HG02610 (cell line): ENCODE data around the gene PTGER1.

Source experiments
- ATAC-seq: cut with Tn5 transposase; IDR thresholded peaks from one replicate; pipeline ENCODE4 v1.9.1; 2021; ENCODE audit warnings: mild to moderate bottlenecking, moderate library complexity; ENCODE audit not compliant: unreplicated experiment

Gene PTGER1

GRCh38 chr19:14503285-14503684 is 28.1 kb upstream of the PTGER1 start:
- ATAC-seq, result no peak

- ATAC-seq, result no peak
Observed at GRCh38 chr19:14502334-14503092, 27.4 kb upstream of the PTGER1 start.

GRCh38 chr19:14497228-14497921 is 22.2 kb upstream of the PTGER1 start:
- no peak for ATAC-seq

- no peak for ATAC-seq
Observed at GRCh38 chr19:14496834-14497227, 21.7 kb upstream of the PTGER1 start.

GRCh38 chr19:14496029-14496833 is 21.1 kb upstream of the PTGER1 start, which contains the start of gene GIPC1:
GIPC1 (minus strand) TSS chr19:14496127; CDS start chr19:14482976, 13,151 bp downstream.
- ATAC-seq, result peak; percentile 75

GRCh38 chr19:14495672-14496028 is 20.5 kb upstream of the PTGER1 start:
- no peak for ATAC-seq

- no peak for ATAC-seq
Observed at GRCh38 chr19:14494910-14495671, 19.9 kb upstream of the PTGER1 start.

GRCh38 chr19:14494411-14494810 is 19.3 kb upstream of the PTGER1 start:
- no peak for ATAC-seq

- no peak for ATAC-seq
Observed at GRCh38 chr19:14492756-14493337, 17.7 kb upstream of the PTGER1 start.

GRCh38 chr19:14487370-14488125 is 12.4 kb upstream of the PTGER1 start:
- ATAC-seq, result no peak

GRCh38 chr19:14482172-14482941 is 7.2 kb upstream of the PTGER1 start:
- no peak for ATAC-seq

GRCh38 chr19:14480700-14481079 is 5.5 kb upstream of the PTGER1 start:
- no peak for ATAC-seq

- no peak for ATAC-seq
Observed at GRCh38 chr19:14479975-14480699, 5.0 kb upstream of the PTGER1 start.

GRCh38 chr19:14479309-14479974 is 4.3 kb upstream of the PTGER1 start:
- ATAC-seq, result no peak

GRCh38 chr19:14478113-14478545 is 3.0 kb upstream of the PTGER1 start:
- ATAC-seq, result no peak

GRCh38 chr19:14477418-14478112 is 2.4 kb upstream of the PTGER1 start:
- ATAC-seq, result no peak
